Lower leg skin (tissue), 3 donors: ENCODE results near the gene MPHOSPH8.

Source experiments
- CTCF ChIP-seq, 3 donors: fragments of 450-650 bp; IDR thresholded peaks; one replicate each; pipeline ENCODE4 v1.5.1; 2016; ENCODE audit warnings: antibody characterized with exemption in 3 of 3, mild to moderate bottlenecking in 3 of 3, moderate library complexity in 2 of 3
- POLR2A ChIP-seq, 2 donors: fragments of 450-650 bp; IDR thresholded peaks; one replicate each; pipeline ENCODE4 v1.6.1; 2016 to 2017; ENCODE audit warnings: antibody characterized with exemption in 2 of 2, mild to moderate bottlenecking in 1 of 2, moderate library complexity in 1 of 2

GRCh38 chr13:19670147-19670546 lies 36.7 kb downstream of the MPHOSPH8 start:
- TF ChIP-seq CTCF (IDR thresholded peaks at IDR 0.05) (no peak), POLR2A (IDR thresholded peaks at IDR 0.05) (no peak)
